Panc1 (cell line): ENCODE results near the gene MCTP1. TPM values are rescaled to one million over a fixed set of nuclear protein-coding genes. Genes with fewer than 3 reads are reported as not detected.

Source experiments
- ATAC-seq: fragments of 200-7000 bp; cut with Tn5 transposase; 2 replicates; pipeline ENCODE4 v1.9.1; 2020; ENCODE audit warnings: mild to moderate bottlenecking, moderate library complexity
- BruUV-seq: library from RNA; stranded (reverse); fragments of 400-500 nt; replicated peaks from 2 replicates; lab custom pipeline; 2021; lab: Mats Ljungman, UMichigan
- CTCF ChIA-PET: fragments of 300-600 bp; sonication (Branson Sonifier 250); formaldehyde crosslinking; loops from one replicate; lab custom pipeline; 2022; ENCODE audit warnings: antibody characterized with exemption; lab: Charles Lee
- POLR2A ChIA-PET: fragments of 300-600 bp; sonication (Branson Sonifier 250); formaldehyde crosslinking; loops from one replicate; lab custom pipeline; 2022; ENCODE audit warnings: antibody characterized with exemption; lab: Charles Lee
- DNase-seq: peaks from one replicate; pipeline ENCODE4 v3.0.0-alpha.2; 2010; ENCODE audit warnings: low read depth, low spot score
- H3K27ac ChIP-seq: 2 replicates; pipeline ENCODE4 v1.5.1; 2011; ENCODE audit warnings: mild to moderate bottlenecking, low read length, inconsistent platforms
- H3K27me3 ChIP-seq: fragments of 200-500 bp; sonication (Bioruptor generic); 2 replicates; pipeline ENCODE4 v1.6.0; 2014; ENCODE audit warnings: low read length, inconsistent platforms; ENCODE audit not compliant: control insufficient read depth, insufficient read depth
- H3K36me3 ChIP-seq: fragments of 200-500 bp; sonication (Bioruptor generic); 2 replicates; pipeline ENCODE4 v1.5.1; 2014; ENCODE audit warnings: inconsistent platforms, mild to moderate bottlenecking, low read length, moderate library complexity; ENCODE audit not compliant: control insufficient read depth, insufficient read depth
- H3K4me1 ChIP-seq: 2 replicates; pipeline ENCODE4 v1.5.1; 2011; ENCODE audit warnings: inconsistent platforms, mild to moderate bottlenecking, low read length, moderate library complexity; ENCODE audit not compliant: control insufficient read depth, insufficient read depth
- H3K4me3 ChIP-seq, 2 experiments: 2 replicates each; pipeline ENCODE4 v1.5.1; 2011 to 2012; ENCODE audit warnings: low read depth in 2 of 2, low read length in 2 of 2, mild to moderate bottlenecking in 2 of 2, inconsistent platforms in 1 of 2, moderate library complexity in 1 of 2
- H3K9me3 ChIP-seq: fragments of 200-500 bp; sonication (Bioruptor generic); 2 replicates; pipeline ENCODE4 v1.5.1; 2014; ENCODE audit warnings: low read depth, mild to moderate bottlenecking, inconsistent platforms, low read length, moderate library complexity; ENCODE audit not compliant: control insufficient read depth, insufficient read depth
- POLR2AphosphoS5 ChIP-seq: IDR thresholded peaks from 2 replicates; pipeline ENCODE4 v1.6.1; 2012; ENCODE audit warnings: mild to moderate bottlenecking, low read depth, low read length, moderate library complexity
- SIN3A ChIP-seq: IDR thresholded peaks from 2 replicates; pipeline ENCODE4 v1.6.1; 2012; ENCODE audit warnings: low read depth, mild to moderate bottlenecking, low read length, moderate library complexity, borderline replicate concordance; ENCODE audit not compliant: insufficient read depth
- TCF7L2 ChIP-seq: IDR thresholded peaks from 2 replicates; pipeline ENCODE4 v1.6.1; 2011; ENCODE audit warnings: mild to moderate bottlenecking, low read depth, low read length, inconsistent platforms
- in situ Hi-C: cut with HindIII; loops from 2 replicates; pipeline ENCODE4 v1.10.0; 2016; ENCODE audit warnings: low sequenced_read_pairs, low pct_unique_long_range_greater_than_20kb
- intact Hi-C: fragments of 100-400 bp; cut with micrococcal nuclease; formaldehyde crosslinking; loops from one replicate; pipeline ENCODE4 v1.10.0; 2022; ENCODE audit not compliant: unreplicated experiment
- total RNA-seq: library from RNA; stranded (reverse); gene quantifications from one replicate; pipeline ENCODE4 v1.2.1, GENCODE V29; 2021; ENCODE audit not compliant: unreplicated experiment
- TF ChIP-seq, protein P1 (sequence below), 2 experiments: IDR thresholded peaks; 2 replicates each; pipeline ENCODE4 v1.6.1; 2011 to 2012; ENCODE audit warnings: low read depth in 2 of 2, control low read depth in 1 of 2, low read length in 1 of 2, mild to moderate bottlenecking in 1 of 2, moderate library complexity in 1 of 2; ENCODE audit not compliant: insufficient read depth in 1 of 2
- TF ChIP-seq, protein P2 (sequence below): fragments of 450-650 bp; IDR thresholded peaks from 2 replicates; pipeline ENCODE4 v1.5.1; 2017; ENCODE audit warnings: mild to moderate bottlenecking

Gene MCTP1
- total RNA-seq, 1 experiment from 2014 or later: 39.8 TPM

DNA sequence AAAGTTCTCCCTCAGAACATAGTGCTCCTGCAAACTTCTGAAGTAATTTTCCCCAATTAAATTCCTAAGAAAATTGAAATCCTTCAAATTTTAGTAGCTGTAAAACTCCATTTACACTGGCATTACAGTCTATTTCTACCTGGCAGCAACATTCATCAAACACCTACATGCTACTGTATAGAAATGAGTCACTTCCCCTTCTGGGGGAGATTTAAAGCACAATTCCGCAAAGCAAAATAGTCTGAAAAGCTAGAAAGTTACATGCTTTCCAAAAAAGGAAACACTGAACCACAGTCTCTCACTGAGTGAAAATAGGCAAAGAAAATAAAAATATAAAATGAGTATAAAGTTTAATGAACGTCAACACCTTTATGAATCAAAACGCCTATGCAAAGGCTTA, 43.3 kb downstream of the MCTP1 start:
- CTCF ChIA-PET: no interaction called here
- H3K27ac ChIP-seq: no peak overlapping the region
- intact Hi-C loops (no loop called here), in situ Hi-C loops (no loop called here)
- POLR2A ChIA-PET: no interaction called here
- ATAC-seq (no peak), DNase-seq (no peak)
- H3K36me3 ChIP-seq: no peaks in the 10 kb centered on the region
- no peaks in the 10 kb centered on the region for H3K9me3 ChIP-seq
- H3K4me1 ChIP-seq: no peaks in the 10 kb centered on the region
- TF ChIP-seq, protein P1, sequence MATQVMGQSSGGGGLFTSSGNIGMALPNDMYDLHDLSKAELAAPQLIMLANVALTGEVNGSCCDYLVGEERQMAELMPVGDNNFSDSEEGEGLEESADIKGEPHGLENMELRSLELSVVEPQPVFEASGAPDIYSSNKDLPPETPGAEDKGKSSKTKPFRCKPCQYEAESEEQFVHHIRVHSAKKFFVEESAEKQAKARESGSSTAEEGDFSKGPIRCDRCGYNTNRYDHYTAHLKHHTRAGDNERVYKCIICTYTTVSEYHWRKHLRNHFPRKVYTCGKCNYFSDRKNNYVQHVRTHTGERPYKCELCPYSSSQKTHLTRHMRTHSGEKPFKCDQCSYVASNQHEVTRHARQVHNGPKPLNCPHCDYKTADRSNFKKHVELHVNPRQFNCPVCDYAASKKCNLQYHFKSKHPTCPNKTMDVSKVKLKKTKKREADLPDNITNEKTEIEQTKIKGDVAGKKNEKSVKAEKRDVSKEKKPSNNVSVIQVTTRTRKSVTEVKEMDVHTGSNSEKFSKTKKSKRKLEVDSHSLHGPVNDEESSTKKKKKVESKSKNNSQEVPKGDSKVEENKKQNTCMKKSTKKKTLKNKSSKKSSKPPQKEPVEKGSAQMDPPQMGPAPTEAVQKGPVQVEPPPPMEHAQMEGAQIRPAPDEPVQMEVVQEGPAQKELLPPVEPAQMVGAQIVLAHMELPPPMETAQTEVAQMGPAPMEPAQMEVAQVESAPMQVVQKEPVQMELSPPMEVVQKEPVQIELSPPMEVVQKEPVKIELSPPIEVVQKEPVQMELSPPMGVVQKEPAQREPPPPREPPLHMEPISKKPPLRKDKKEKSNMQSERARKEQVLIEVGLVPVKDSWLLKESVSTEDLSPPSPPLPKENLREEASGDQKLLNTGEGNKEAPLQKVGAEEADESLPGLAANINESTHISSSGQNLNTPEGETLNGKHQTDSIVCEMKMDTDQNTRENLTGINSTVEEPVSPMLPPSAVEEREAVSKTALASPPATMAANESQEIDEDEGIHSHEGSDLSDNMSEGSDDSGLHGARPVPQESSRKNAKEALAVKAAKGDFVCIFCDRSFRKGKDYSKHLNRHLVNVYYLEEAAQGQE (IDR thresholded peaks at IDR 0.05; ENCODE audit: insufficient read depth in 1 of 2, low read depth in 2 of 2, low read length in 1 of 2): no peak
- TF ChIP-seq, protein P2, sequence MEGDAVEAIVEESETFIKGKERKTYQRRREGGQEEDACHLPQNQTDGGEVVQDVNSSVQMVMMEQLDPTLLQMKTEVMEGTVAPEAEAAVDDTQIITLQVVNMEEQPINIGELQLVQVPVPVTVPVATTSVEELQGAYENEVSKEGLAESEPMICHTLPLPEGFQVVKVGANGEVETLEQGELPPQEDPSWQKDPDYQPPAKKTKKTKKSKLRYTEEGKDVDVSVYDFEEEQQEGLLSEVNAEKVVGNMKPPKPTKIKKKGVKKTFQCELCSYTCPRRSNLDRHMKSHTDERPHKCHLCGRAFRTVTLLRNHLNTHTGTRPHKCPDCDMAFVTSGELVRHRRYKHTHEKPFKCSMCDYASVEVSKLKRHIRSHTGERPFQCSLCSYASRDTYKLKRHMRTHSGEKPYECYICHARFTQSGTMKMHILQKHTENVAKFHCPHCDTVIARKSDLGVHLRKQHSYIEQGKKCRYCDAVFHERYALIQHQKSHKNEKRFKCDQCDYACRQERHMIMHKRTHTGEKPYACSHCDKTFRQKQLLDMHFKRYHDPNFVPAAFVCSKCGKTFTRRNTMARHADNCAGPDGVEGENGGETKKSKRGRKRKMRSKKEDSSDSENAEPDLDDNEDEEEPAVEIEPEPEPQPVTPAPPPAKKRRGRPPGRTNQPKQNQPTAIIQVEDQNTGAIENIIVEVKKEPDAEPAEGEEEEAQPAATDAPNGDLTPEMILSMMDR: no peak
- TF ChIP-seq TCF7L2 (no peak), SIN3A (no peak), POLR2AphosphoS5 (no peak)
- no TSS peak for BruUV-seq
- H3K4me3 ChIP-seq: no peak overlapping the region
- H3K27me3 ChIP-seq: peaks cover 8% of the 10 kb centered on the region; the same call in 1 of the 2 replicates

DNA sequence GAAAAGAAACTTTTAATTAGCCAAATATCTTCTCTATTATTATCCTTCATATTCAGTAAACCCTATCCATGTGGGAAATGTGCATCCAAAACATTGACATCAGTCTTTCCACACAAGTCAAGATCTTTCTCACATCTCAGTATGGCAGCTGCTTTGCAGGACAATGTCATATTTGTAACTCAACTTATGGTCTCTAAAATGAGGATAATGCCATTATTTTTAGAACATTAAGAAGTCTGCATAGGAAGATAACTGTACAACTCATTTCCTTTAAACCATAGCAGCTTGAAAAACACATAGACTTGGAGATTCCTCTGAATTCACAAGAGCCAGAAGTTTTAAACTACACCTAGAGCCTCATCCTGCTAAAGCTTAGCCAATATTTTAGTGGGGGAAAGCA, 43.7 kb downstream of the MCTP1 start:
- no peak for ATAC-seq
- ChIA-PET CTCF (no interaction called here), POLR2A (no interaction called here)
- in situ Hi-C loops: no loop called here
- intact Hi-C loops: no loop called here
- H3K27me3 ChIP-seq: peaks cover 8% of the 10 kb centered on the region; the same call in 1 of the 2 replicates
- H3K4me3 ChIP-seq: no peak overlapping the region
- no peaks in the 10 kb centered on the region for H3K4me1 ChIP-seq
- no peaks in the 10 kb centered on the region for H3K36me3 ChIP-seq
- BruUV-seq: no TSS peak
- no peaks in the 10 kb centered on the region for H3K9me3 ChIP-seq
- no peak overlapping the region for H3K27ac ChIP-seq
- TF ChIP-seq, protein P1 (IDR thresholded peaks at IDR 0.05; ENCODE audit: insufficient read depth in 1 of 2, low read depth in 2 of 2, low read length in 1 of 2): no peak
- TF ChIP-seq TCF7L2: no peak
- TF ChIP-seq POLR2AphosphoS5: no peak
- TF ChIP-seq, protein P2: no peak
- TF ChIP-seq SIN3A: no peak
- DNase-seq: no peak
